Left forelimb (tissue), 1 donor: Measurements from ENCODE around the gene EIF2B5.
A peak's percentile ranks its signal among the peaks of the same experiment; 100 is the strongest.
"Not testable (repeated sequence)": the region's sequence is repeated elsewhere in the genome, so short reads cannot be mapped to it uniquely, and the experiment has no call there.

Experiments used
- DNase-seq: peaks from one replicate; pipeline ENCODE4 v3.0.0-alpha.2; 2018; ENCODE audit warnings: low spot score

Gene EIF2B5

GRCh38 chr3:184145751-184146270, 10.7 kb downstream of the EIF2B5 start:
- no peak for DNase-seq

GRCh38 chr3:184148076-184148475, 12.9 kb downstream of the EIF2B5 start:
- DNase-seq, result no peak

GRCh38 chr3:184149123-184149522, 14.0 kb downstream of the EIF2B5 start:
- no peak for DNase-seq

GRCh38 chr3:184149770-184150169, 14.6 kb downstream of the EIF2B5 start:
- DNase-seq, result not testable (repeated sequence)

GRCh38 chr3:184154885-184155643, 19.9 kb downstream of the EIF2B5 start, which contains the start of gene DVL3:
Gene DVL3, plus strand, starts transcription at chr3:184155377. Its CDS starts 259 bp downstream, at chr3:184155636.
- DNase-seq, result peak; percentile 81

GRCh38 chr3:184155644-184156521, 20.7 kb downstream of the EIF2B5 start:
- no peak for DNase-seq

GRCh38 chr3:184156522-184156955, 21.4 kb downstream of the EIF2B5 start:
- DNase-seq, result peak; percentile 81

- no peak for DNase-seq
Measured at GRCh38 chr3:184157206-184157605, 22.0 kb downstream of the EIF2B5 start.

- DNase-seq, result no peak
Measured at GRCh38 chr3:184158404-184158803, 23.2 kb downstream of the EIF2B5 start.

GRCh38 chr3:184160456-184160855, 25.3 kb downstream of the EIF2B5 start:
- no peak for DNase-seq

GRCh38 chr3:184162571-184163070, 27.5 kb downstream of the EIF2B5 start:
- not testable (repeated sequence) for DNase-seq

- DNase-seq, result no peak
Measured at GRCh38 chr3:184164648-184165330, 29.6 kb downstream of the EIF2B5 start.

- no peak for DNase-seq
Measured at GRCh38 chr3:184165543-184165942, 30.4 kb downstream of the EIF2B5 start.

GRCh38 chr3:184166671-184167070, 31.5 kb downstream of the EIF2B5 start:
- no peak for DNase-seq

GRCh38 chr3:184167786-184168185, 32.6 kb downstream of the EIF2B5 start:
- DNase-seq, result no peak

GRCh38 chr3:184168363-184169120, 33.4 kb downstream of the EIF2B5 start:
- no peak for DNase-seq

GRCh38 chr3:184169896-184170875, 35.0 kb downstream of the EIF2B5 start:
- no peak for DNase-seq

GRCh38 chr3:184171562-184171961, 36.4 kb downstream of the EIF2B5 start:
- no peak for DNase-seq

- DNase-seq, result no peak
Measured at GRCh38 chr3:184172681-184173373, 37.7 kb downstream of the EIF2B5 start.
